Activated CD8-positive, alpha-beta T cell treated with anti-CD3 and anti-CD28 coated beads for 36 hours (primary cell): ENCODE measurements around the gene LMF1. TPM values are rescaled to one million over a fixed set of nuclear protein-coding genes. Genes with fewer than 3 reads are reported as not detected.

Source experiments
- ATAC-seq: fragments of 200-7000 bp; cut with Tn5 transposase; one replicate; pipeline ENCODE4 v1.10.0; 2021; ENCODE audit warnings: mild to moderate bottlenecking, moderate library complexity
- CTCF ChIA-PET: fragments of 350-600 bp; sonication (Branson Sonifier 250); formaldehyde crosslinking; loops from one replicate; lab custom pipeline; 2021; ENCODE audit warnings: antibody characterized with exemption; lab: Charles Lee
- POLR2A ChIA-PET: fragments of 350-600 bp; sonication (Branson Sonifier 250); formaldehyde crosslinking; loops from one replicate; lab custom pipeline; 2021; ENCODE audit warnings: antibody characterized with exemption; lab: Charles Lee
- DNase-seq: peaks from one replicate; pipeline ENCODE4 v3.0.0-alpha.2; 2020
- H3K27ac Mint-ChIP-seq: one replicate; pipeline ENCODE4 v1.8.0; 2021; ENCODE audit warnings: mild to moderate bottlenecking, mixed read lengths
- H3K27me3 Mint-ChIP-seq: one replicate; pipeline ENCODE4 v1.8.0; 2021; ENCODE audit warnings: mixed read lengths
- H3K36me3 Mint-ChIP-seq: one replicate; pipeline ENCODE4 v1.8.0; 2021; ENCODE audit warnings: low read depth, mixed read lengths
- H3K4me1 Mint-ChIP-seq: one replicate; pipeline ENCODE4 v1.8.0; 2021; ENCODE audit warnings: low read depth, mixed read lengths
- H3K4me3 Mint-ChIP-seq: one replicate; pipeline ENCODE4 v1.8.0; 2021; ENCODE audit warnings: mild to moderate bottlenecking, moderate library complexity, mixed read lengths
- H3K9me3 Mint-ChIP-seq: one replicate; pipeline ENCODE4 v1.8.0; 2021; ENCODE audit warnings: mixed read lengths
- intact Hi-C: fragments of 100-400 bp; cut with micrococcal nuclease; formaldehyde crosslinking; loops from one replicate; pipeline ENCODE4 v1.10.0; 2022
- total RNA-seq, 2 experiments: library from RNA; stranded (reverse); gene quantifications; one replicate each; pipeline ENCODE4 v1.2.3, GENCODE V29; 2021
- TF ChIP-seq, protein P1 (sequence below): fragments of 200-600 bp; IDR thresholded peaks from one replicate; pipeline ENCODE4 v1.8.0; 2022; ENCODE audit warnings: antibody characterized with exemption, mild to moderate bottlenecking

Gene LMF1
- total RNA-seq, 2 experiments from 2014 or later = 8.7 to 9.7 TPM

- POLR2A ChIA-PET = no interaction called here
- TF ChIP-seq, protein P1, sequence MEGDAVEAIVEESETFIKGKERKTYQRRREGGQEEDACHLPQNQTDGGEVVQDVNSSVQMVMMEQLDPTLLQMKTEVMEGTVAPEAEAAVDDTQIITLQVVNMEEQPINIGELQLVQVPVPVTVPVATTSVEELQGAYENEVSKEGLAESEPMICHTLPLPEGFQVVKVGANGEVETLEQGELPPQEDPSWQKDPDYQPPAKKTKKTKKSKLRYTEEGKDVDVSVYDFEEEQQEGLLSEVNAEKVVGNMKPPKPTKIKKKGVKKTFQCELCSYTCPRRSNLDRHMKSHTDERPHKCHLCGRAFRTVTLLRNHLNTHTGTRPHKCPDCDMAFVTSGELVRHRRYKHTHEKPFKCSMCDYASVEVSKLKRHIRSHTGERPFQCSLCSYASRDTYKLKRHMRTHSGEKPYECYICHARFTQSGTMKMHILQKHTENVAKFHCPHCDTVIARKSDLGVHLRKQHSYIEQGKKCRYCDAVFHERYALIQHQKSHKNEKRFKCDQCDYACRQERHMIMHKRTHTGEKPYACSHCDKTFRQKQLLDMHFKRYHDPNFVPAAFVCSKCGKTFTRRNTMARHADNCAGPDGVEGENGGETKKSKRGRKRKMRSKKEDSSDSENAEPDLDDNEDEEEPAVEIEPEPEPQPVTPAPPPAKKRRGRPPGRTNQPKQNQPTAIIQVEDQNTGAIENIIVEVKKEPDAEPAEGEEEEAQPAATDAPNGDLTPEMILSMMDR = no peak
- intact Hi-C loops = no loop called here
- peaks cover under 1% of the 10 kb centered on the region for H3K9me3 Mint-ChIP-seq
- H3K27me3 Mint-ChIP-seq = no peaks in the 10 kb centered on the region
- peak overlapping the region; percentile 63 for H3K27ac Mint-ChIP-seq
- peak; percentile 20 for ATAC-seq
- H3K36me3 Mint-ChIP-seq = peaks cover 5% of the 10 kb centered on the region
- CTCF ChIA-PET = interaction anchor here (1.1 kb wide), 1 partner anchor 121 kb away, joined by 3 read pairs; no protein-coding TSS in a partner anchor
- peaks cover 11% of the 10 kb centered on the region for H3K4me1 Mint-ChIP-seq
- no peak overlapping the region for H3K4me3 Mint-ChIP-seq
- peak; percentile 66 for DNase-seq
These were observed 35.1 kb downstream of the LMF1 start for GRCh38 chr16:935684-936083.

DNA sequence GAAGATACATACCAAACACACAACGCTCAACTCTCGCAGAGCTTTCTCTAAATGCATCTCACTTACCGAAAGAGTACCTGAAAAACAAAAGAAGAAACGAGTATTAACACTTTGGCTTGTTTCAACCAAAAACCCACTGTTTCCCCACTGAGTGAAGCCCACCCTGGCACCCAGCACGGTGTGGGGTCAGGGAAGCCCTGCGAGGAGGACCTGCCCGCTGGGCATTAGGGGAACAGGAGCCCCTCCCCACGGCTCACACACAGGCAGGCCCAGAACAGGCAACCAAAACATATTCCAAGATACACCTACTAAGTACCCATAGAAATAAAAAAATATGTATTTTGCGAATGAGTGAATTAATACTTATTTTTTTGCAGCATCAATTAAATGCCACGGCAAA lies 36.6 kb downstream of the LMF1 start:
- H3K4me3 Mint-ChIP-seq = no peak overlapping the region
- no peaks in the 10 kb centered on the region for H3K9me3 Mint-ChIP-seq
- ATAC-seq = no peak
- ChIA-PET CTCF (no interaction called here), POLR2A (no interaction called here)
- peaks cover 10% of the 10 kb centered on the region for H3K4me1 Mint-ChIP-seq
- DNase-seq = no peak
- H3K27me3 Mint-ChIP-seq = no peaks in the 10 kb centered on the region
- H3K36me3 Mint-ChIP-seq = no peaks in the 10 kb centered on the region
- no peak overlapping the region for H3K27ac Mint-ChIP-seq
- TF ChIP-seq, protein P1 = no peak
- intact Hi-C loops = no loop called here

GRCh38 chr16:933581-933980 lies 37.2 kb downstream of the LMF1 start:
- intact Hi-C loops = no loop called here
- no peak for ATAC-seq
- H3K4me1 Mint-ChIP-seq = peaks cover 10% of the 10 kb centered on the region
- H3K4me3 Mint-ChIP-seq = no peak overlapping the region
- ChIA-PET POLR2A (no interaction called here), CTCF (no interaction called here)
- H3K36me3 Mint-ChIP-seq = no peaks in the 10 kb centered on the region
- H3K27me3 Mint-ChIP-seq = no peaks in the 10 kb centered on the region
- H3K9me3 Mint-ChIP-seq = no peaks in the 10 kb centered on the region
- DNase-seq = no peak
- H3K27ac Mint-ChIP-seq = no peak overlapping the region
- TF ChIP-seq, protein P1 = no peak

DNA sequence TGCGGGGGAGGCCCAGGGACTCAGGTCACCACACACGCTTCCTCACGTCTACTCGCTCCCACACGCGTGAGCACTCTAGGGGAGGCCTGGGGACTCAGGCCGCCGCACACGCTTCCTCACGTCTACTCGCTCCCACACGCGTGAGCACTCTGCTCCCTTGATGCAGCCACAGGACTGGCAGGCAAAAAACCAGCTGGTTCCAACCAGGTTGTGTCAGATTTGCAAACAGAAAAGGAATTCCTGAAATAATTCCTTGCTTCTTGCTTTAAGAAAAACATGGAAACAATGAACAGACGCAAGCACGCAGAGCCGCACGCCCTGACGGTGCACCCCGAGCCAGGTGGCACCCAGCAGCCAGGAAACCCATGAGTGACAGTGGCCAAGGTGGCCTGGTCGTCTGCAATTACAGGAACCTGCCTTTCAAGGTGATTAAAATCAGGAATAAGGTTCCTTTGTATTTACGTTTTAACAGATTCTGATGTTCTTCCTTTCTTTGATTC lies 37.9 kb downstream of the LMF1 start:
- ATAC-seq (no peak), DNase-seq (no peak)
- Mint-ChIP-seq H3K36me3 (no peaks in the 10 kb centered on the region), H3K27me3 (no peaks in the 10 kb centered on the region), H3K4me3 (no peak overlapping the region), H3K27ac (no peak overlapping the region), H3K9me3 (no peaks in the 10 kb centered on the region), H3K4me1 (peaks cover 10% of the 10 kb centered on the region)
- intact Hi-C loops = no loop called here
- TF ChIP-seq, protein P1 = no peak
- POLR2A ChIA-PET = no interaction called here
- CTCF ChIA-PET = no interaction called here

- no peak overlapping the region for H3K27ac Mint-ChIP-seq
- H3K4me1 Mint-ChIP-seq = peaks cover 10% of the 10 kb centered on the region
- intact Hi-C loops = no loop called here
- no peak overlapping the region for H3K4me3 Mint-ChIP-seq
- ChIA-PET POLR2A (interaction anchor here (0.5 kb wide), 1 partner anchor 324 kb away, joined by 4 read pairs; no protein-coding TSS in a partner anchor), CTCF (no interaction called here)
- ATAC-seq (no peak), DNase-seq (no peak)
- TF ChIP-seq, protein P1 = no peak
- H3K9me3 Mint-ChIP-seq = no peaks in the 10 kb centered on the region
- no peaks in the 10 kb centered on the region for H3K27me3 Mint-ChIP-seq
- H3K36me3 Mint-ChIP-seq = no peaks in the 10 kb centered on the region
These were observed 38.9 kb downstream of the LMF1 start for GRCh38 chr16:931626-932500.
